GM12891 (cell line): ENCODE data around the gene CPOX.

Experiments used
- POLR2A ChIP-seq: IDR thresholded peaks from 2 replicates; pipeline ENCODE4 v1.6.1; 2011; ENCODE audit warnings: low read depth, low read length, control low read depth
- POLR2AphosphoS5 ChIP-seq: IDR thresholded peaks from 2 replicates; pipeline ENCODE4 v1.6.1; 2011; ENCODE audit warnings: low read depth, low read length, control low read depth

- no peak for TF ChIP-seq POLR2A
- no peak for TF ChIP-seq POLR2AphosphoS5
Observed at GRCh38 chr3:98598492-98598891, 5.1 kb upstream of the CPOX start.
